H1 (cell line): ENCODE results near the gene PHACTR2. TPM values are rescaled to one million over a fixed set of nuclear protein-coding genes. Genes with fewer than 3 reads are reported as not detected.
A peak's percentile ranks its signal among the peaks of the same experiment; 100 is the strongest.

Source experiments
- CTCF ChIA-PET: fragments of 300-600 bp; sonication (Branson Sonifier 250); formaldehyde crosslinking; loops from one replicate; lab custom pipeline; 2021; ENCODE audit not compliant: partially characterized antibody; lab: Charles Lee
- POLR2A ChIA-PET: fragments of 300-600 bp; sonication (Branson Sonifier 250); formaldehyde crosslinking; loops from one replicate; lab custom pipeline; 2021; ENCODE audit warnings: inconsistent platforms; ENCODE audit not compliant: partially characterized antibody; lab: Charles Lee
- DNase-seq, 2 experiments: peaks; one replicate each; pipeline versions ENCODE4 v3.0.0 to v3.0.0-alpha.2; 2010 to 2022; ENCODE audit warnings: low spot score in 2 of 2, low read depth in 1 of 2, mixed read lengths in 1 of 2
- FAIRE-seq: peaks from 2 replicates; lab custom pipeline; 2011; peaks lifted over from hg19 to GRCh38; lab: Jason Lieb, UNC
- H2AFZ ChIP-seq: 2 replicates; pipeline ENCODE4 v1.8.1; 2012; ENCODE audit warnings: low read length, inconsistent platforms
- H2AK5ac ChIP-seq: 2 replicates; pipeline ENCODE4 v1.6.1; 2013; ENCODE audit warnings: low read depth, low read length
- H2BK120ac ChIP-seq: replicated peaks from 2 replicates; pipeline ENCODE3; 2013; ENCODE audit warnings: low read depth, low read length, inconsistent platforms
- H2BK12ac ChIP-seq: 2 replicates; pipeline ENCODE4 v1.6.1; 2013; ENCODE audit warnings: low read depth, low read length
- H2BK15ac ChIP-seq: 2 replicates; pipeline ENCODE4 v1.6.1; 2013; ENCODE audit warnings: low read length
- H2BK20ac ChIP-seq: 2 replicates; pipeline ENCODE4 v1.6.1; 2013; ENCODE audit warnings: low read length
- H2BK5ac ChIP-seq: 2 replicates; pipeline ENCODE4 v1.6.1; 2013; ENCODE audit warnings: low read depth, low read length
- H3K14ac ChIP-seq: 2 replicates; pipeline ENCODE4 v1.6.1; 2013; ENCODE audit warnings: inconsistent platforms; ENCODE audit not compliant: insufficient read length
- H3K18ac ChIP-seq: 2 replicates; pipeline ENCODE4 v1.6.1; 2013; ENCODE audit warnings: low read length; ENCODE audit errors: extremely low read depth
- H3K23ac ChIP-seq: 2 replicates; pipeline ENCODE4 v1.6.1; 2013; ENCODE audit warnings: inconsistent platforms; ENCODE audit not compliant: insufficient read length
- H3K23me2 ChIP-seq: 2 replicates; pipeline ENCODE4 v1.6.1; 2013; ENCODE audit warnings: low read depth, low read length
- H3K27ac ChIP-seq: 2 replicates; pipeline ENCODE4 v1.6.1; 2011; ENCODE audit warnings: low read depth, low read length, inconsistent platforms
- H3K27me3 ChIP-seq, 4 experiments: replicated peaks in 1 of 4; 1 replicate in 1 of 4; 2 replicates in 3 of 4; pipeline versions ENCODE4 v1.6.1 to v1.8.1; 2011 to 2013; ENCODE audit warnings: low read length in 3 of 4, mild to moderate bottlenecking in 3 of 4, inconsistent platforms in 2 of 4, mixed read lengths in 2 of 4, moderate library complexity in 1 of 4; ENCODE audit not compliant: control insufficient read depth in 3 of 4, insufficient read depth in 3 of 4; ENCODE audit errors: extremely low read depth in 1 of 4
- H3K36me3 ChIP-seq, 4 experiments: 2 replicates each; pipeline versions ENCODE4 v1.6.1 to v1.8.1; 2011 to 2013; ENCODE audit warnings: mild to moderate bottlenecking in 4 of 4, low read length in 3 of 4, moderate library complexity in 2 of 4, control low read depth in 1 of 4, inconsistent platforms in 1 of 4; ENCODE audit not compliant: insufficient read depth in 4 of 4, control insufficient read depth in 2 of 4
- H3K4ac ChIP-seq: replicated peaks from 2 replicates; pipeline ENCODE3; 2013; ENCODE audit warnings: low read length, low read depth, mixed read lengths, inconsistent platforms; ENCODE audit not compliant: insufficient read length
- H3K4me1 ChIP-seq, 4 experiments: replicated peaks in 1 of 4; 1 replicate in 1 of 4; 2 replicates in 3 of 4; pipeline versions ENCODE4 v1.6.1 to v1.8.1; 2011 to 2013; ENCODE audit warnings: low read length in 3 of 4, inconsistent platforms in 2 of 4, mixed read lengths in 1 of 4; ENCODE audit not compliant: insufficient read depth in 4 of 4, control insufficient read depth in 3 of 4
- H3K4me2 ChIP-seq, 2 experiments: 2 replicates each; pipeline versions ENCODE4 v1.6.1 to v1.8.1; 2011 to 2013; ENCODE audit warnings: low read depth in 2 of 2, low read length in 2 of 2, control low read depth in 1 of 2, inconsistent platforms in 1 of 2, mild to moderate bottlenecking in 1 of 2; ENCODE audit not compliant: insufficient read depth in 1 of 2
- H3K4me3 ChIP-seq, 4 experiments: fragments of 200-600, 300-600 bp in 1 of 4; sonication (generic), shearing (Covaris generic), sonication (Bioruptor Twin) in 1 of 4; 2 replicates each; pipeline versions ENCODE4 v1.5.1 to v1.8.1; 2011 to 2016; ENCODE audit warnings: low read length in 4 of 4, low read depth in 3 of 4, control low read depth in 2 of 4, inconsistent platforms in 2 of 4, mild to moderate bottlenecking in 2 of 4, mixed read lengths in 1 of 4, moderate library complexity in 1 of 4; ENCODE audit not compliant: insufficient read depth in 2 of 4; ENCODE audit errors: extremely low read depth in 1 of 4
- H3K56ac ChIP-seq: replicated peaks from 2 replicates; pipeline ENCODE3; 2013; ENCODE audit warnings: low read depth, mild to moderate bottlenecking, mixed read lengths, low read length, inconsistent platforms; ENCODE audit not compliant: insufficient read length
- H3K79me1 ChIP-seq: 2 replicates; pipeline ENCODE4 v1.6.1; 2013; ENCODE audit warnings: low read depth, low read length, control low read depth
- H3K79me2 ChIP-seq, 2 experiments: 2 replicates each; pipeline versions ENCODE4 v1.6.1 to v1.8.1; 2012 to 2013; ENCODE audit warnings: low read length in 2 of 2, mild to moderate bottlenecking in 2 of 2, inconsistent platforms in 1 of 2; ENCODE audit not compliant: insufficient read depth in 2 of 2, control insufficient read depth in 1 of 2
- H3K9ac ChIP-seq, 4 experiments: replicated peaks in 1 of 4; 1 replicate in 1 of 4; 2 replicates in 3 of 4; pipeline versions ENCODE4 v1.6.1 to v1.8.1; 2011 to 2013; ENCODE audit warnings: low read depth in 3 of 4, low read length in 3 of 4, control low read depth in 2 of 4, mild to moderate bottlenecking in 2 of 4, moderate library complexity in 2 of 4, inconsistent platforms in 1 of 4; ENCODE audit errors: extremely low read depth in 1 of 4
- H3K9me3 ChIP-seq, 2 experiments: 2 replicates each; pipeline versions ENCODE4 v1.6.1 to v1.8.1; 2012 to 2013; ENCODE audit warnings: mild to moderate bottlenecking in 2 of 2, moderate library complexity in 2 of 2, control low read depth in 1 of 2, inconsistent platforms in 1 of 2, low read depth in 1 of 2, low read length in 1 of 2, mixed read lengths in 1 of 2; ENCODE audit not compliant: insufficient read depth in 2 of 2
- H4K20me1 ChIP-seq, 2 experiments: replicated peaks in 1 of 2; 2 replicates each; pipeline versions ENCODE3 to v1.8.1; 2011 to 2013; ENCODE audit warnings: inconsistent platforms in 2 of 2, low read length in 2 of 2, mild to moderate bottlenecking in 1 of 2; ENCODE audit not compliant: insufficient read depth in 2 of 2, control insufficient read depth in 1 of 2
- H4K5ac ChIP-seq: 2 replicates; pipeline ENCODE4 v1.6.1; 2013; ENCODE audit warnings: low read length, low read depth, mixed read lengths, inconsistent platforms; ENCODE audit not compliant: insufficient read length
- H4K8ac ChIP-seq: 2 replicates; pipeline ENCODE4 v1.8.0; 2013; ENCODE audit warnings: mild to moderate bottlenecking, moderate library complexity, low read length, inconsistent platforms; ENCODE audit not compliant: insufficient read depth; ENCODE audit errors: extremely low read depth
- H4K91ac ChIP-seq: replicated peaks from 2 replicates; pipeline ENCODE3; 2013; ENCODE audit warnings: low read length, mixed read lengths, inconsistent platforms; ENCODE audit not compliant: insufficient read length
- HDAC2 ChIP-seq, 2 experiments: fragments of 300-600 bp in 1 of 2; sonication (generic) in 1 of 2; IDR thresholded peaks; 2 replicates each; pipeline ENCODE4 v1.6.1; 2011 to 2012; ENCODE audit warnings: low read depth in 2 of 2, low read length in 2 of 2, mild to moderate bottlenecking in 2 of 2, moderate library complexity in 2 of 2, borderline replicate concordance in 1 of 2, inconsistent platforms in 1 of 2
- SIN3A ChIP-seq, 2 experiments: IDR thresholded peaks in 1 of 2; conservative IDR thresholded peaks in 1 of 2; 2 replicates each; pipeline ENCODE4 v1.6.1; 2011 to 2012; ENCODE audit warnings: low read length in 2 of 2, improper control_type of control experiment in 1 of 2, low read depth in 1 of 2, mild to moderate bottlenecking in 1 of 2
- WGBS, 2 experiments: shearing (Covaris generic) in 1 of 2; methylation state at CpG; one replicate each; pipeline versions ENCODE4 v1.1.6 to v1.1.7; 2013 to 2015; ENCODE audit warnings: low lambda C conversion rate in 2 of 2, mixed read lengths in 2 of 2, inconsistent platforms in 1 of 2, low coverage in 1 of 2, missing lambda C conversion rate in 1 of 2; ENCODE audit not compliant: insufficient replicate concordance in 2 of 2, insufficient coverage in 1 of 2, insufficient read length in 1 of 2; ENCODE audit errors: extremely low coverage in 1 of 2, missing lambda C conversion rate in 1 of 2; 5-methylcytosine and 5-hydroxymethylcytosine counted together
- polyA plus RNA-seq, 7 experiments: library from polyadenylated mRNA; depleted of rRNA in 3 of 7; stranded (reverse) in 5 of 7; unstranded in 2 of 7; fragments of >200 nt in 5 of 7; fragments of 200-250 nt in 2 of 7; gene quantifications; 1 replicate in 5 of 7; 2 replicates in 1 of 7; 4 replicates in 1 of 7; pipeline versions ENCODE4 v1.2.1 to v1.2.3, GENCODE V29; 2011 to 2013; ENCODE audit warnings: missing spikeins in 2 of 7, mixed read lengths in 2 of 7
- total RNA-seq: library from RNA; stranded (reverse); fragmentation: NEBNext Ultra II Directional; extraction: Animal tissue kit (Norgen Biotek cat#: 25700); gene quantifications from 2 replicates; pipeline ENCODE4 v1.2.1, GENCODE V29; 2021

The PHACTR2 gene
- total and polyA plus RNA-seq, 2 of the 8 experiments (the other 6 are each of a cell fraction or from before 2014, with no cell fraction given) = 16.9 to 131 TPM

DNA sequence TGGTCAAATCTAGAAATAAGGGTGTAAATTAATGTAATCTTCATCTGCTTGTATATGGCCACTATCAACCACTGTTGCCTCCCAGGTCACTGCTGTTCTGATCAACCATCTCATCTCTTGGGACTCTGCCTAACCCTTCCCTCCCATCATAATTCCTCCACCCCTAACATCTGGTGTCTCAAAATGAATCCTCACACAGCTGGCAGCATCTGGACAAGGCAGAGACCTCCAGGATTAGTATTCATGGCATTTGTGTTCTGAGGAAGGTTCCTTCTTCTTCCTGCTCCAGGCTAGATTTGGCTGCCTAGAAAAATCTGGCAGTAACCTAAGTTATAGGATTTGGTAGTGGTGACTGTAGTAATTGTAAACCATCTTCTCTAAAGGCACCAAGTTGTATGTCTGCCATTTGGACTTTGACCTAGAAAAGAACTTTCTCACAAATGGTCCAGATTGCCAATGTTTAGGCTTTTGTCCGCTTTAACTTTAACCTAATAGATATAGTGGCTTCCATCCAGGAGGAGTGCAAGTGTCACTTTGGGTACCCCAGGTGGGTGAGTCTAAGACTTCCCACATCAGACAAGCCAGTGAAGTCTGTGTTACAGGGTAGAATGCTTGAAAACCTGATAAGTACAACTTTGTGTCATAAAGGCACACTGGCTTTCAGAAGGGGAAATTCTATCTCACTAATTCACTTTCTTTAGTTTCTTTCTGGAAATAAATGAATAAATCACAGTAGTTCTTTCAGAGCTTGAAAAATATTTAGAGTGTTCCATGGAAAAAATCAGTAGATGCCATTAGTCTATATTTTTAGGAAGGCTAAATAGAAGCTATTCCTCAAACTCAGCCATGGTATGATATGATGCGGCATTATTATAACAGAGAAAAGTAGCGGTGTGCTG, 3.0 kb upstream of the PHACTR2 start:
- H3K18ac ChIP-seq = peak overlapping the region; percentile 86; the same call in 1 of the 2 replicates
- peak overlapping the region; percentile 60 for H4K91ac ChIP-seq
- peaks cover 0 to 15% of the 10 kb centered on the region in 2 experiments; a peak in 3 of 4 replicates for H3K79me2 ChIP-seq
- no peaks in the 10 kb centered on the region for H3K27me3 ChIP-seq
- DNase-seq (no peak), FAIRE-seq (peak; percentile 65)
- no peak overlapping the region for H3K9ac ChIP-seq
- H3K27ac ChIP-seq = no peak overlapping the region
- H4K20me1 ChIP-seq = no peaks in the 10 kb centered on the region
- H3K4ac ChIP-seq = peak overlapping the region; percentile 94
- no peak overlapping the region for H2BK15ac ChIP-seq
- H3K4me2 ChIP-seq = peak overlapping the region; percentile 44 to 58
- H2BK5ac ChIP-seq = peak overlapping the region; percentile 87; the same call in 1 of the 2 replicates
- peak overlapping the region; percentile 51 for H2BK12ac ChIP-seq
- no peak overlapping the region for H4K8ac ChIP-seq
- H3K4me3 ChIP-seq = peak overlapping the region in 1 of 4 experiments; percentile 13; a peak in 2 of 8 replicates
- H3K23ac ChIP-seq = no peak overlapping the region
- H3K23me2 ChIP-seq = no peaks in the 10 kb centered on the region
- no peak overlapping the region for H3K56ac ChIP-seq
- H4K5ac ChIP-seq = peak overlapping the region; percentile 44
- TF ChIP-seq SIN3A (conservative IDR thresholded peaks at IDR 0.05 in 1 of 2, IDR thresholded peaks at IDR 0.05 in 1 of 2; ENCODE audit: low read depth in 1 of 2, low read length in 2 of 2) (no peak), HDAC2 (IDR thresholded peaks at IDR 0.05; ENCODE audit: borderline replicate concordance in 1 of 2, low read depth in 2 of 2, low read length in 2 of 2) (no peak)
- CTCF ChIA-PET = interaction anchor here (1.0 to 1.6 kb wide), 3 partner anchors 11 to 267 kb away, joined by 3 to 4 read pairs (median 4); no protein-coding TSS in a partner anchor
- H3K14ac ChIP-seq = no peak overlapping the region
- POLR2A ChIA-PET = interaction anchor here (0.9 kb wide), 1 partner anchor 44 kb away, joined by 3 read pairs; no protein-coding TSS in a partner anchor
- H3K79me1 ChIP-seq = no peaks in the 10 kb centered on the region
- 65% methylated on average over 3 of the region's 3 CpGs; no CpG with 5 or more reads in 1 of the 2 experiments for WGBS, 2 experiments
- H2AK5ac ChIP-seq = 0 out of 2 replicates have a peak overlapping the region, but pooled peaks have one; percentile 78
- H2BK20ac ChIP-seq = peak overlapping the region; percentile 89; the same call in 1 of the 2 replicates
- no peaks in the 10 kb centered on the region for H3K9me3 ChIP-seq
- H3K4me1 ChIP-seq = peaks cover 2 to 33% (median 14%) of the 10 kb centered on the region in 4 experiments
- H2AFZ ChIP-seq = no peak overlapping the region
- H3K36me3 ChIP-seq = no peaks in the 10 kb centered on the region
- peak overlapping the region; percentile 85 for H2BK120ac ChIP-seq
